ELR (cell line): ENCODE results near the gene OR2B3.
"Not testable (repeated sequence)": the region's sequence is repeated elsewhere in the genome, so short reads cannot be mapped to it uniquely, and the experiment has no call there.

Experiments used
- DNase-seq: peaks from one replicate; pipeline ENCODE4 v3.0.0-alpha.2; 2015; ENCODE audit warnings: low read depth

The OR2B3 gene, protein sequence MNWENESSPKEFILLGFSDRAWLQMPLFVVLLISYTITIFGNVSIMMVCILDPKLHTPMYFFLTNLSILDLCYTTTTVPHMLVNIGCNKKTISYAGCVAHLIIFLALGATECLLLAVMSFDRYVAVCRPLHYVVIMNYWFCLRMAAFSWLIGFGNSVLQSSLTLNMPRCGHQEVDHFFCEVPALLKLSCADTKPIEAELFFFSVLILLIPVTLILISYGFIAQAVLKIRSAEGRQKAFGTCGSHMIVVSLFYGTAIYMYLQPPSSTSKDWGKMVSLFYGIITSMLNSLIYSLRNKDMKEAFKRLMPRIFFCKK

GRCh38 chr6:29087213-29087612 is at the start of gene OR2B3:
TSS of gene OR2B3 (minus strand) at chr6:29087313. CDS start at chr6:29087248, 65 bp downstream.
- no peak for DNase-seq

GRCh38 chr6:29131691-29132090 is 44.6 kb upstream of the OR2B3 start:
- DNase-seq, result peak; percentile 20

DNA sequence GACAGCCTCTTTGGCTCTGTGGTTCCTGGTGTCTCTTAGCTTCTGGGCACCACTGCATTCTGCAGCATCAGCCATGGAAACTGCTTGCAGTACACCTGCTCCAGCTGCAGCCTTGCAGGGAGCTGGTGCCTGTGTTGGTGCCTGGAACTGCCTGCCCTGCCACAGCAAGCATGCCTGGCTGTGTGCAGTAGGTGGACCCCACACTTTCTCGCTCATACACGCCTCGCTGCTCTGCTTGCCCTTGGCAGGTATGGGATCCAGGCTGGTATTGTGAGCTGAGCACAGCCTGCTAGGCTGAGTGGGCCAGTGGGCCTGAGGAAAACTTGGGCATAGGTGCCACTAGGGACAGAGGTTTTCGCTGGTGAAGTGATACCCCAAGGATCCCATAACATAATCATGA is 43.5 kb upstream of the OR2B3 start:
- no peak for DNase-seq

- no peak for DNase-seq
Observed at GRCh38 chr6:29129326-29130012, 42.4 kb upstream of the OR2B3 start.

- DNase-seq, result not testable (repeated sequence)
Observed at GRCh38 chr6:29114964-29115363, 27.9 kb upstream of the OR2B3 start.

GRCh38 chr6:29112135-29112534 is 25.0 kb upstream of the OR2B3 start:
- DNase-seq, result peak; percentile 1

DNA sequence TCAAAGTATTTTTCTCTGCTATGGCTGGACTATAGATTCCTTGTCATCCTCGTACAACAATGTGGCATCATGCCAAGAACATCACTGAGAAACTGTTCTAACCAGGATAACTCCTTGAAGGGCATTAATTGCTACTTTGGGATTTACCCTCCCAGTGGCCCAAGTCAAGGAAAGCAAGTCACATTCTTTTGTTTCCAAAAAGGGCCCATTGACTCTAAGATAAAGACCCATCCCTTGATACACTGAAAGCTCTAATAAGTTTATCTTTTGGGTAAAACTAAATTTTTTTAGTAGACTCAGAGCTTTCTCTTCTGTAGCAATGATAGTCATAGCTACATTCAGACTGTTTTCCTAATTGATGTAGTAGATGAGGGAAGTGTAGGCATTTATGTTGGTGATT is 20.6 kb upstream of the OR2B3 start, which contains the start of gene OR2J3:
TSS of gene OR2J3 (plus strand) at position 301 of the 400 bp plus-strand sequence. CDS start 3,833 bp downstream, outside the sequence.
- no peak for DNase-seq

GRCh38 chr6:29099190-29099589 is 12.1 kb upstream of the OR2B3 start, which contains the start of gene OR2J1:
TSS of gene OR2J1 (plus strand) at chr6:29099490. CDS start at chr6:29100943, 1,453 bp downstream.
- no peak for DNase-seq

DNA sequence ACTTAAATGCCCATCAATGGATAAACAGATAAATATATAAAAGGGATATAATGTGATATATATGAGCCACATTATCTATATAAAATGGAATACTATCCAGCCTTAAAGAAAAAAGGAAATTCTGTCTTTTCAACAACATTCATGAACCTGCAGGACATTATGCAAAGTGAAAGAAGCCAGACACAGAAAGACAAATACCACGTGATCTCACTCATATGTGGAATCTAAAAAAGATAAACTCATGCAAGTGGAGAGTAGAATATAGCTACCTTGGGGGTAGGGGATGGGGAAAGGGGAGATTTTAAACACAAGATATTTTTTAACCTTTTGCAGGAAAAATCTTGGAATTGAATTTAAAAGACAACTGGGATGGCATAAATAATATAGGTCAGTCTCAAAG is 10.7 kb upstream of the OR2B3 start:
- no peak for DNase-seq

GRCh38 chr6:29092957-29093356 is 5.8 kb upstream of the OR2B3 start:
- DNase-seq, result no peak

DNA sequence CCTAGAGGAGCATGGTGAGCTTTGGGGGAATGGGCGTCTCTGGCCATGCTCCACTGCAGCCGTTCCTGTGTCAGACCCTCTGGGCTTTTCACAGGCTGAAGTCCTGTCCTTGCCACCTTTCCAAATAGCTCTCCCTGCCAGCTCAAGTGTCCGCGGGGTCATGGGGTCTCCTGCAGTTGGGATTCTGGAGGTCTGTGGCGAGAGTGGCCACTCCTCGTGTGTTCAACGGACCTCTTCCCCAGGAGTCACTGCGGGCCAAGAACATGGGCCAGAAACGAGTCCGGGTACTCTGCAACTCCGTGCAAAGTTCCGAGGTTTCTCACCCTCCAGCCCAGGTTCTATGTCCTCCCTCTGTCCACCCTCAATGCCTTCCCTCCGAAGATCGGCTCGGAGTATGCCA is 4.7 kb downstream of the OR2B3 start:
- no peak for DNase-seq

- DNase-seq, result no peak
Observed at GRCh38 chr6:29081312-29081711, 5.8 kb downstream of the OR2B3 start.

- no peak for DNase-seq
Observed at GRCh38 chr6:29079203-29079602, 7.9 kb downstream of the OR2B3 start.

DNA sequence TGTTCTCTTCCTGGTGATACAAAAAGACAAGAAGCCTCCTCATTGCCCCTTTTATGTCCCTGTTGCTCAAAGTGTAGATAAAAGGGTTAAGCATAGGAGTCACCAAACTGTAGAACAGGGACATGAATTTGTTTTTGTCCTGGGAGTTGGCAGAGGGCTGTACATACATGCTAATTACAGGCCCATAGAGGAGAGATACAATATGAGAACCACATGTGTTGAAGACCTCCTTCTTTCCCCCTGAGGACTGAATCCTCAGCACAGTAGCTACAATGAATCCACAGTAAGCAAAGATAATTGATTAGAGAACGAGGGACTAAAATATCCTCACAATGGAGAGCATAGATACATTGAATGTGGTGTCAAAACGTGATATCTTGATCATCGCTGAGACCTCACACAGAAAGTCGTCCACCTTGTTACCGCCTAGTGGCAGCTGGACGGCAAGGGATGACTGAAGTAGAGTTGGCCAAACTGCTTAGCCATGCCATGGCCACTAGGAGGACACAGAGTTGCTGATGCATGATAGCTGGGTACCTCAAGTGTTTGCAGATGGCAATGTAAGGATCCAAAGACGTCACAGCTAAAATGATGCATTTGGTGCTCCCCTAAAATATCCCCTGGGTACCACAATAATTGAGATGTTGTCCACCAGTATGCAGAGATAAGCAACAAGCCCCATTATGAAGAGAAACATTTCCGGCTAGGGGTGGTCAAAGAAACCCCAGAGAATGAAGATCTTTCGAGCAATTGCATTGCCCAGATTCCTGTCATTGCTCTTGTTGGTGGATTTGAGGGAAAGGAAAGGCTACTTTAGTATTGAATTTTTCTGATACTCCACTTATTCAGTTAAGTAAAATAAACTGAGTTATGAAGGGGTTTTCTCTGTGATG is 15.0 kb downstream of the OR2B3 start:
- DNase-seq, result peak; percentile 70

- no peak for DNase-seq
Observed at GRCh38 chr6:29051680-29052079, 35.4 kb downstream of the OR2B3 start.

DNA sequence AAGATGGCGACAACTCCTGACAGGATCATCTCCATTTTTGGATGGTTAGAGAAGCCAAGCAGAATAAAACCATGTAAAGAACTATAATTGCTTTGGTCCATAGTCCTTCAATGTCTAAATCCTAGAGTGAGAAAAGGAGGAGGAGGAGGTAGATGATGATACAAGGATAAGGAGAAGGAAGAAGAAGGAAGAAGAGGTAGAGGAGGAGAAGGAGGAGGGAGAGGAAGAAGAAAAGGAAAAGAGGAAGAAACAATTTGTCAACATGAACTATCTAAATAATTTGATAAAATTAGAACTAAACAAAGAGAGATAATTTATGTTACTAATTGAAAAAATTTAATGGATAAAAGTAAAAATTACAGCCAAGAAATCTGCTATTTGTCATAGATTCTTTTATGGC is 42.0 kb downstream of the OR2B3 start, which contains the start of gene OR2W1:
TSS of gene OR2W1 (minus strand) at position 101 of the 400 bp plus-strand sequence. CDS start at position 101, 0 bp downstream.
- no peak for DNase-seq
